Measurements from ENCODE around the gene RNASEH2B.

RNASEH2B gene

GRCh38 chr13:50970956-50971355, 61.4 kb downstream of the RNASEH2B start:
- POLR2A ChIA-PET: no interaction called here
- TF ChIP-seq CTCF (IDR thresholded peaks at IDR 0.05; ENCODE audit: control extremely low read depth, extremely low read depth, low read depth, missing control alignments): no peak
- CTCF ChIA-PET: no interaction called here
- no peak for DNase-seq (ENCODE audit: extremely low spot score)

DNA sequence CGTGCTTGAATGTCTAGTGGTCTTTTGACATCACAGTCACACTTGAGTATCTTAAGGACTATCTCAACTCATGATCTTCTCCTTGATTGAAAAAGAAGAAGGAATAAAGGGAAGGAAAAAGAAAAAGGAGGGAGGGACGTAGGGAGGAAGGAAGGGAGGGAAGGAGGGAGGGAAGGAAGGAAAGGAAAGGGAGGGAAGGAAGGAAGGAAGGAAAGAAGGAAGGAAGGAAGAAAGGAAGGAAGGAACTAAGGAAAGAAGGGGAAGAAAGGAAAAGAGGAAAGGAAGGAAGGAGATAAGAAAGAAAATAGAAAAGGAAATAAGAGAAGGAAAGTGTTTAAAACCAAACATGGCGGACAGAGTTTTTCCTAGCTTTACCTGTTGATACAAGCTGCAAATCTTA, 64.7 kb downstream of the RNASEH2B start:
- DNase-seq (ENCODE audit: extremely low spot score): no peak
- TF ChIP-seq CTCF (IDR thresholded peaks at IDR 0.05; ENCODE audit: control extremely low read depth, extremely low read depth, low read depth, missing control alignments): no peak
- ChIA-PET POLR2A (no interaction called here), CTCF (no interaction called here)

- POLR2A ChIA-PET: no interaction called here
- TF ChIP-seq CTCF (IDR thresholded peaks at IDR 0.05; ENCODE audit: control extremely low read depth, extremely low read depth, low read depth, missing control alignments): no peak
- CTCF ChIA-PET: interaction anchor here (0.9 to 1.3 kb wide), 2 partner anchors 10 to 146 kb away, joined by 3 read pairs; no protein-coding TSS in a partner anchor
- DNase-seq (ENCODE audit: extremely low spot score): no peak
These were observed 69.6 kb downstream of the RNASEH2B start for GRCh38 chr13:50979187-50979586.

DNA sequence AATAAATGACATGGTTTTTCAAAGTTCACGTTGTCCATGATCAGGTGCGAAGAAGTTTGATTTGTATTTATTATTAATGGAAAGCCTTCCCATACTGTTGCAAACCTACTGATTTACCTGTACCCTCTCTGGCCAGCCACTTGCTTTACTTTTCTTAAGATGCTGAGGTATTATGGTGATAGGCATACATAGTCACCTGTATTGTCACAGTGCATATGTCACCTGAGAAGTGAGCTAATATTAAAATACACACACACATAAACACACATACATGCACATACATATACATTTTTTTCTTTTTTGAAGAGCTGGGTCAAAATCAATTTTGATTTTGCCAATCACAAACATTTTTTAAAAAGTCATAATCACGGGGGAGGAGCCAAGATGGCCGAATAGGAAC, 72.1 kb downstream of the RNASEH2B start:
- ChIA-PET CTCF (no interaction called here), POLR2A (no interaction called here)
- TF ChIP-seq CTCF (IDR thresholded peaks at IDR 0.05; ENCODE audit: control extremely low read depth, extremely low read depth, low read depth, missing control alignments): no peak
- no peak for DNase-seq (ENCODE audit: extremely low spot score)

GRCh38 chr13:50989476-50989875, 79.9 kb downstream of the RNASEH2B start:
- TF ChIP-seq CTCF (IDR thresholded peaks at IDR 0.05; ENCODE audit: control extremely low read depth, extremely low read depth, low read depth, missing control alignments): no peak
- ChIA-PET CTCF (interaction anchor here (1.5 kb wide), 1 partner anchor 11 kb away, joined by 3 read pairs; no protein-coding TSS in a partner anchor), POLR2A (no interaction called here)
- no peak for DNase-seq (ENCODE audit: extremely low spot score)

- ChIA-PET CTCF (interaction anchor here (0.7 to 1.5 kb wide), 2 partner anchors 10 to 11 kb away, joined by 3 read pairs; no protein-coding TSS in a partner anchor), POLR2A (no interaction called here)
- DNase-seq (ENCODE audit: extremely low spot score): no peak
- no peak for TF ChIP-seq CTCF (IDR thresholded peaks at IDR 0.05; ENCODE audit: control extremely low read depth, extremely low read depth, low read depth, missing control alignments)
These were observed 80.7 kb downstream of the RNASEH2B start for GRCh38 chr13:50990065-50990817.
